Measurements from ENCODE around the gene CSNK1E. TPM values are rescaled to one million over a fixed set of nuclear protein-coding genes. Genes with fewer than 3 reads are reported as not detected.

Gene CSNK1E
- polyA plus RNA-seq, 1 donor (not counting 4 experiments of a cell fraction or from before 2014, with no cell fraction given), result 168 TPM

DNA sequence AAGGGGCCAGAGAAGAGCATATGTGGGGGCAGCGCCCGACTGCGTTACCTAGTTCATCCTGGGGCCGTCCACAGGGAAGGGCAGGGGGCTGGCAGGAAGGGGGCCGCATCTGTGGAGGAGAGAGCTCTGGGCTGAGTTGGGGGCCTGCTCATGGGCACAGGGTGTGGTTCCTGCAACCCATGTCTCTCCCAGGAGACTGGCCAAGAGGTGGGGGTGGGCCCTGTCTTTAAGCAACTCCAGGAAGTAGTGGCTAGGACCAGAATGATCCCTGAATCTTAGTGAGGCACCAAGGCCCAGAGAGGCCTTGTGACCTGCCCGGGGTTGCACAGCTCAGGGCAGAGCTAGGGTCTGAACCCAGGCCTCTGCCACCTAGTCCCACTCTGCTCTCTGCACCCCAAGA lies 21.9 kb downstream of the CSNK1E start:
- FAIRE-seq (no peak), DNase-seq (ENCODE audit: low read depth, low spot score) (no peak)
- Histone ChIP-seq H2AFZ (ENCODE audit: control insufficient read depth, low read length) (no peak overlapping the region), H3K27ac (ENCODE audit: control insufficient read depth, insufficient read depth, low read length) (no peak overlapping the region), H3K27me3 (ENCODE audit: control insufficient read depth, extremely low read depth, insufficient read depth, low read length) (no peaks in the 10 kb centered on the region), H3K9ac (ENCODE audit: control insufficient read depth, extremely low read depth, insufficient read depth, low read length) (no peak overlapping the region), H3K4me2 (ENCODE audit: control insufficient read depth, extremely low read depth, insufficient read depth, low read depth, low read length) (no peak overlapping the region), H3K36me3 (ENCODE audit: control insufficient read depth in 2 of 2, extremely low read depth in 1 of 2, insufficient read depth in 2 of 2, low read length in 2 of 2) (peaks cover 53 to 79% of the 10 kb centered on the region in 2 experiments), H3K4me3 (ENCODE audit: control insufficient read depth in 2 of 3, extremely low read depth in 1 of 3, insufficient read depth in 2 of 3, low read depth in 1 of 3, low read length in 3 of 3) (no peak overlapping the region), H3K79me2 (ENCODE audit: control insufficient read depth, insufficient read depth, low read length) (peaks cover 32% of the 10 kb centered on the region), H3K4me1 (ENCODE audit: control insufficient read depth, extremely low read depth, insufficient read depth, low read length) (peaks cover 24% of the 10 kb centered on the region), H4K20me1 (ENCODE audit: control insufficient read depth, extremely low read depth, insufficient read depth, low read length) (peaks cover 10% of the 10 kb centered on the region), H3K9me1 (ENCODE audit: control insufficient read depth, extremely low read depth, insufficient read depth, low read length) (no peaks in the 10 kb centered on the region), H3K9me3 (ENCODE audit: control insufficient read depth, low read depth, low read length) (no peaks in the 10 kb centered on the region)
- TF ChIP-seq, protein P1, sequence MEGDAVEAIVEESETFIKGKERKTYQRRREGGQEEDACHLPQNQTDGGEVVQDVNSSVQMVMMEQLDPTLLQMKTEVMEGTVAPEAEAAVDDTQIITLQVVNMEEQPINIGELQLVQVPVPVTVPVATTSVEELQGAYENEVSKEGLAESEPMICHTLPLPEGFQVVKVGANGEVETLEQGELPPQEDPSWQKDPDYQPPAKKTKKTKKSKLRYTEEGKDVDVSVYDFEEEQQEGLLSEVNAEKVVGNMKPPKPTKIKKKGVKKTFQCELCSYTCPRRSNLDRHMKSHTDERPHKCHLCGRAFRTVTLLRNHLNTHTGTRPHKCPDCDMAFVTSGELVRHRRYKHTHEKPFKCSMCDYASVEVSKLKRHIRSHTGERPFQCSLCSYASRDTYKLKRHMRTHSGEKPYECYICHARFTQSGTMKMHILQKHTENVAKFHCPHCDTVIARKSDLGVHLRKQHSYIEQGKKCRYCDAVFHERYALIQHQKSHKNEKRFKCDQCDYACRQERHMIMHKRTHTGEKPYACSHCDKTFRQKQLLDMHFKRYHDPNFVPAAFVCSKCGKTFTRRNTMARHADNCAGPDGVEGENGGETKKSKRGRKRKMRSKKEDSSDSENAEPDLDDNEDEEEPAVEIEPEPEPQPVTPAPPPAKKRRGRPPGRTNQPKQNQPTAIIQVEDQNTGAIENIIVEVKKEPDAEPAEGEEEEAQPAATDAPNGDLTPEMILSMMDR (optimal IDR thresholded peaks at IDR 0.05 in 1 of 3, IDR thresholded peaks at IDR 0.05 in 1 of 3, conservative IDR thresholded peaks at IDR 0.05 in 1 of 3; ENCODE audit: extremely low read depth in 1 of 3, insufficient read depth in 2 of 3, low read length in 3 of 3), result no peak
- TF ChIP-seq EZH2 (IDR thresholded peaks at IDR 0.05; ENCODE audit: low read length), result no peak
- dilution Hi-C loops (cut with MboI; ENCODE audit: extremely low pct_ligation_motif_present, low sequenced_read_pairs), result no loop called here

DNA sequence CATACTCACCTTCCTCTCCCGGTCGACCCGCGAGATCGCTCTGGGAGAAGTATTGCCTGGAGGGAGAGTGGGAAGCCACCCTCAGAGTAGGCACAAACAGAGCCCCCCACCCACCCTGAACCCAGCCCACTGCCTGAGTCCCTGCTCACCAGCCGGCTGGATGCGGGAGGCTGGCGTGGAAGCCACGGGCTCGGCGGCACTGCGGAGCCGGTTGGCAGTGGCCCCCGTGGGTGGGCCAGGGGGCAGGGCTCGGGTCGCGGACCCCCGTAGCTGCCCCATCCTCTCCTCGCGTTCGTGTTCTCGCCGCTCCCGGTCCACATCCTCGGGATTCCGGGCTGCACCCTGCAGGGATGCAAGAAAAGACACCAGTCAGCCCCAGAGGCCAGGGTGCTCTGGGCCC lies 23.0 kb downstream of the CSNK1E start:
- DNase-seq (ENCODE audit: low read depth, low spot score) (no peak), FAIRE-seq (no peak)
- H4K20me1 ChIP-seq (ENCODE audit: control insufficient read depth, extremely low read depth, insufficient read depth, low read length), result peaks cover 3% of the 10 kb centered on the region
- H3K9ac ChIP-seq (ENCODE audit: control insufficient read depth, extremely low read depth, insufficient read depth, low read length), result no peak overlapping the region
- no peak overlapping the region for H3K27ac ChIP-seq (ENCODE audit: control insufficient read depth, insufficient read depth, low read length)
- H2AFZ ChIP-seq (ENCODE audit: control insufficient read depth, low read length), result no peak overlapping the region
- no peaks in the 10 kb centered on the region for H3K27me3 ChIP-seq (ENCODE audit: control insufficient read depth, extremely low read depth, insufficient read depth, low read length)
- H3K4me3 ChIP-seq (ENCODE audit: control insufficient read depth in 2 of 3, extremely low read depth in 1 of 3, insufficient read depth in 2 of 3, low read depth in 1 of 3, low read length in 3 of 3), result no peak overlapping the region
- H3K36me3 ChIP-seq (ENCODE audit: control insufficient read depth in 2 of 2, extremely low read depth in 1 of 2, insufficient read depth in 2 of 2, low read length in 2 of 2), result peaks cover 54 to 80% of the 10 kb centered on the region in 2 experiments
- TF ChIP-seq EZH2 (IDR thresholded peaks at IDR 0.05; ENCODE audit: low read length), result no peak
- TF ChIP-seq, protein P1 (optimal IDR thresholded peaks at IDR 0.05 in 1 of 3, IDR thresholded peaks at IDR 0.05 in 1 of 3, conservative IDR thresholded peaks at IDR 0.05 in 1 of 3; ENCODE audit: extremely low read depth in 1 of 3, insufficient read depth in 2 of 3, low read length in 3 of 3), result no peak
- no peaks in the 10 kb centered on the region for H3K9me3 ChIP-seq (ENCODE audit: control insufficient read depth, low read depth, low read length)
- dilution Hi-C loops (cut with MboI; ENCODE audit: extremely low pct_ligation_motif_present, low sequenced_read_pairs), result no loop called here
- no peak overlapping the region for H3K4me2 ChIP-seq (ENCODE audit: control insufficient read depth, extremely low read depth, insufficient read depth, low read depth, low read length)
- H3K4me1 ChIP-seq (ENCODE audit: control insufficient read depth, extremely low read depth, insufficient read depth, low read length), result peaks cover 12% of the 10 kb centered on the region
- H3K9me1 ChIP-seq (ENCODE audit: control insufficient read depth, extremely low read depth, insufficient read depth, low read length), result no peaks in the 10 kb centered on the region
- peaks cover 28% of the 10 kb centered on the region for H3K79me2 ChIP-seq (ENCODE audit: control insufficient read depth, insufficient read depth, low read length)
